Measurements from ENCODE around the gene PTPRR.

DNA sequence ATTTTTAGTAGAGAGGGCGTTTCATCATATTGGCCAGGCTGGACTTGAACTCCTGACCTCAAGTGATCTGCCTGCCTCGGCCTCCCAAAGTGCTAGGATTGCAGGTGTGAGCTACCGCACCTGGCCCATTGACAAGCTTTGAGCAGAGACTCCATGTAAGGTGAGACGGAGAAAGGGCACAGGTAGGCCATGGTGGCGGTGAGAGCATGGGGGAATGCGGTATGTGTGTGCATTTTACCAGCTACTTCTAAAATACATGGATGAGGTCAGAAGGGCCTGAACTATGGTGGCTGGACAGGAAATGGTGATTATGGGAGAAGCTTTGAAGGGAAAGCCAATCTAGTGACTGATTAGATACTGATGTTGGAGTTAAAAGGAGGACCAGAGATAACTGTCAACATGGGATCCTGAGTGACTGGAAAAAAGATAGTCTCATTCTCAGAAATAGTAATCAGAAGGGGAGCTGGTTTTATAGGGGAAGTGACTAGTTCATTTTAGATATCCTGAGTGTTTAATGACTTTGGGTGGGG is 261.4 kb downstream of the PTPRR start:
- TF ChIP-seq, protein P1, sequence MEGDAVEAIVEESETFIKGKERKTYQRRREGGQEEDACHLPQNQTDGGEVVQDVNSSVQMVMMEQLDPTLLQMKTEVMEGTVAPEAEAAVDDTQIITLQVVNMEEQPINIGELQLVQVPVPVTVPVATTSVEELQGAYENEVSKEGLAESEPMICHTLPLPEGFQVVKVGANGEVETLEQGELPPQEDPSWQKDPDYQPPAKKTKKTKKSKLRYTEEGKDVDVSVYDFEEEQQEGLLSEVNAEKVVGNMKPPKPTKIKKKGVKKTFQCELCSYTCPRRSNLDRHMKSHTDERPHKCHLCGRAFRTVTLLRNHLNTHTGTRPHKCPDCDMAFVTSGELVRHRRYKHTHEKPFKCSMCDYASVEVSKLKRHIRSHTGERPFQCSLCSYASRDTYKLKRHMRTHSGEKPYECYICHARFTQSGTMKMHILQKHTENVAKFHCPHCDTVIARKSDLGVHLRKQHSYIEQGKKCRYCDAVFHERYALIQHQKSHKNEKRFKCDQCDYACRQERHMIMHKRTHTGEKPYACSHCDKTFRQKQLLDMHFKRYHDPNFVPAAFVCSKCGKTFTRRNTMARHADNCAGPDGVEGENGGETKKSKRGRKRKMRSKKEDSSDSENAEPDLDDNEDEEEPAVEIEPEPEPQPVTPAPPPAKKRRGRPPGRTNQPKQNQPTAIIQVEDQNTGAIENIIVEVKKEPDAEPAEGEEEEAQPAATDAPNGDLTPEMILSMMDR (IDR thresholded peaks at IDR 0.05) = no peak
- TF ChIP-seq EP300 (IDR thresholded peaks at IDR 0.05) (no peak), POLR2AphosphoS5 (IDR thresholded peaks at IDR 0.05) (no peak)

Measured in esophagus muscularis mucosa (tissue), 4 donors.